ENCODE data around the gene FGF12.

GRCh38 chr3:192366916-192367315 lies 360.4 kb downstream of the FGF12 start:
- TF ChIP-seq REST (IDR thresholded peaks at IDR 0.05; ENCODE audit: insufficient read depth in 1 of 2, low read depth in 2 of 2, low read length in 2 of 2) (no peak), TAF1 (IDR thresholded peaks at IDR 0.05; ENCODE audit: borderline replicate concordance, insufficient read depth, low read length) (no peak)
